NCI-H2081 treated with DMSO at 0.1 percent for 48 hours (cell line): Measurements from ENCODE around the gene AK8.

Experiments used
- DNase-seq: peaks from one replicate; lab custom pipeline; 2025; lab: John Stamatoyannopoulos, UW

AK8 gene

GRCh38 chr9:132887181-132888120 lies 9.4 kb upstream of the AK8 start:
- no peak for DNase-seq

GRCh38 chr9:132886334-132886725 lies 8.2 kb upstream of the AK8 start:
- DNase-seq = no peak

DNA sequence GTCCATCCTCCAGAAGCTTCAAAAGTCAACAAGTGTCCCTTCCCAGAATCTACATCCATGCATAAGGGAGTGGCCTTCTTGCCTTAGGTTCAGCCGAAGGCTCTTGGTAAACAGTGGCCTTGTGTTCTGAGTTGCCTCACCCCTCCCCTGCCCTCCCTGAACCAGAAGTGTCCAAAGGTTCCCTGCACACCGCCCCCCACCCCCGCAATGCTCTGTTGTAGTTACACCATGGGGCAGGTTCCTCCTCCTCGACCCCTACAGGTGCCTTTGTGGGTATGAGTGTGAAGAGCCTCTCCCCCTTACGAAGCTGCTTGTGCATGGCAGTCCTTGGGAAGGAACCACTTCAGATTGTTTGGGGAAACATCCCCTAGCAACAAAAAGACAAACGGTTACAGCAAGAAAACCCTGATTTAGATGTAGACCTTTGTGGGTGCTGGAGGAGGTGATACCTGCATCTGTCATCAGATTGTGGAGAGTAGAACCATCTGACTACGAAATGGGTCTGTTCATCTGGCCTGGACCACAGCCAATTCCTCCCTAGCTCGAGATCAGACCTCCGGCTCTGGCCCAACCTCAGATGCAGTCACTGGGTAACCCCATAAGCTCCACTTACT lies 7.7 kb upstream of the AK8 start:
- DNase-seq = no peak

- DNase-seq = no peak
Measured at GRCh38 chr9:132883349-132884294, 5.5 kb upstream of the AK8 start.

GRCh38 chr9:132882616-132883015 lies 4.5 kb upstream of the AK8 start:
- no peak for DNase-seq

GRCh38 chr9:132881826-132882225 lies 3.7 kb upstream of the AK8 start:
- no peak for DNase-seq

DNA sequence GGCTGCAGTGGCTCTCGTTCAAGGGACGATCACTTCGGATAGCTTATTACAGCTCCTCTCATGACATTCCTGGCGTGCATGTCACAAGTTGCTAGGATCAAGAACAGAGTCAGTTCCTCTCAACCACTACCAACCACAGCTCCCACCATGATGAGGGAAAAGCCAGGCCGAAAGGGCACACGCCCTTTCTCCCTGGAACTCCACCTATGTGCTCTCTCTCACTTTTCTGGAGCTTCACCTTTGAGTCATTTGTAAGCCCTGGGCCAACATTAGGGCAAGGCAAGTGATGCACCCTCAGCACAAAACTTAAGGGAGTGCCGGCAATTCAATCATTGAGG lies 2.2 kb upstream of the AK8 start:
- no peak for DNase-seq

GRCh38 chr9:132879457-132880323 lies 1.6 kb upstream of the AK8 start:
- DNase-seq = no peak

GRCh38 chr9:132878695-132879456 lies 792 bp upstream of the AK8 start, which contains the start of gene SPACA9:
TSS of gene SPACA9 (plus strand) at chr9:132878898. CDS start at chr9:132883948, 5,050 bp downstream.
- DNase-seq = no peak

DNA sequence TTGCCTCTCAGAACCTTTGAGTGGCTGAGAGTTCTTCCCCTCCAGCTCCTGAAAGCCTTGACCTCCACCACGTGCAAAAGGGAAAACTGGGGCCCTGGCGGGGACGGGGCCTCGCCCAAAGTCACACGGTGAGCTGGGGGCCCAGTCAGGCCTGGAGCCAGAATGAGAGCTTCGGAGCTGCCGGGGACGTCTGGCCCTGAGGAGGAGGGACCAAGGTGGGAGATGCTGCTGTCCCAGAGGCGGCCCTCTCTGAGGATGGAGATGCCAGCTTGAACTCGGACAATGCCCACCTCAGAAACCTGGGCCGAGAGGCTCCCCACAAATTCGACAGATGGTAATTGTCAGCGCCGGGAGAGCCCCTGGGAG lies 643 bp downstream of the AK8 start:
- no peak for DNase-seq

- DNase-seq = no peak
Measured at GRCh38 chr9:132876849-132877248, 1.2 kb downstream of the AK8 start.

GRCh38 chr9:132875159-132875558 lies 2.9 kb downstream of the AK8 start:
- DNase-seq = no peak

DNA sequence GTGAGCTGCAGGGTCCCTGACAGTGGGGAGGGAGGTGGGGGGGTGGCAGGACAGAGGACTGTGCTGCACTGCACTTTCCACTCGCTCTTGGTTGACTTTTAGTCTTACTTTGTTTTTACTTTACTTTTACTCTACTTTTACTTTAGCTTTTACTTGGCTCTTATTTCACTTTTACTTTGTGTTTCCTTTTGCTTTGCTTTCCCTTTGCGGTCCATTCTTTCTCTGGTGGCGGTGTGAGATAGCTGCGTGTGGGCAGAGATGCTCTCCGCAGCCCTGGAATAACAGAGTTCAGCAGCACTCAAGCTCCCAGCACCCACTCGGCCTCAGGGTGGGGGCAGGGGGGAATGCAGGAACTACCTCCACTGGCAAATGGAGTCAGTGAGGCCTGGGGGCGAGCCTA lies 4.7 kb downstream of the AK8 start:
- no peak for DNase-seq

GRCh38 chr9:132869266-132869665 lies 8.8 kb downstream of the AK8 start:
- DNase-seq = no peak

GRCh38 chr9:132866898-132867297 lies 11.2 kb downstream of the AK8 start:
- DNase-seq = no peak

- no peak for DNase-seq
Measured at GRCh38 chr9:132864691-132865090, 13.4 kb downstream of the AK8 start.

DNA sequence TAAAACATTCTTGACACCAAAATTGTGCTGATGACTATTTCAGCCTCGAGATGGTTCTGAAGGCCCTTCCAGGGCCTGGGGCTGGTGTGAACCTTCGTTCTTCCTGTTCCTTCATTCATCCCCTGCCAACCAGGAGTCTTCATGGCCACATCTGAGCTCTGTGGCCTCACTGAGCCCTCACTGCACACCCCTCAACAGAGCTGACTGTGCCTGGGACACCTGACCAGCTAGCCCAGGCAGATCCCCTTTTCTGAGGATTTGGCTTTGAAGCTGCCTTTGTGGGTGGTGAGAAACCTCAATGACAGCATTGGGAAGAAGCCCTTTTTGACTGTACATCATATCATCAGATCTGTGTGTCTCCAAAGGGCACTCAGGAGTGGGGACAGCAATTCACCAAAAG lies 13.8 kb downstream of the AK8 start:
- no peak for DNase-seq

- no peak for DNase-seq
Measured at GRCh38 chr9:132863096-132863495, 15.0 kb downstream of the AK8 start.

DNA sequence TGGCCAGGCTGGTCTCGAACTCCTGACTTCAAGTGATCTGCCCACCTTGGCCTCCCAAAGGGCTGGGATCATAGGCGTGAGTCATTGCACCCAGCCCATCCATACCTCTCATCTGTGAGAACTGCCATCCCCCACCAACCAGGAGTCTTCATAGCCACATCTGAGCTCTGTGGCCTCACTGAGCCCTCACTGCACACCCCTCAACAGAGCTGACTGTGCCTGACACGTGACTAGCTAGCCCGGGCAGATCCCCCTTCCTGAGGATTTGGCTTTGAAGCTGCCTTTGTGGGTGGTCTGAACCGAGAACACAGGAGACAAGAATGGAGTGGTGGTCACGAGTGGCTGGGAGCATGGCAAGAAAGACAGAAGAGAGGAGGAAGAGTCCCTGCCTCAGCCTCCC lies 15.6 kb downstream of the AK8 start:
- no peak for DNase-seq

- no peak for DNase-seq
Measured at GRCh38 chr9:132861666-132862065, 16.4 kb downstream of the AK8 start.

DNA sequence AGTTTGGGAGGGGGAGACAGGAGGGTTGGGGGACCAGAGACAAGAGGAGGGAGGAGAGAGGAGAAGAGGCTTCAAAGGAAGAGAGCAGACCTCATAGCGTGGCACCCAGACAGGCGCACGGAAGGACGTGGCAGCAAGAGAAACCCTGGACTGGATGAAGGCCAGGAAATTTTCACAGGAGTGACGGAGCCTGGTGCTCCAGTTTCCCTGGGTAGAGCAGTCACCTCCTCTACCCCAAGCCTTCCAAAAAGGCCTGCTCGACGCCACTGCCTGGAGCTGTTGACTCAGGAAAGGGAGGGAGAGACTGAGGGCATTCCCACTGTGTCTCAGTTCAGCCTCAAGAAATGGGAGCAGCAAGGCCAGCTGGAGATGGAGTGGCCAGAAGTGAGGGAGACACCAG lies 19.3 kb downstream of the AK8 start:
- DNase-seq = no peak
